HG03097 (cell line): ENCODE data around the gene STK4.
"Not testable (repeated sequence)": the region's sequence is repeated elsewhere in the genome, so short reads cannot be mapped to it uniquely, and the experiment has no call there.

Experiments used
- ATAC-seq: cut with Tn5 transposase; IDR thresholded peaks from one replicate; pipeline ENCODE4 v1.9.1; 2021; ENCODE audit not compliant: unreplicated experiment, low FRiP score

Gene STK4

GRCh38 chr20:44981736-44982406 is 15.6 kb downstream of the STK4 start:
- no peak for ATAC-seq

DNA sequence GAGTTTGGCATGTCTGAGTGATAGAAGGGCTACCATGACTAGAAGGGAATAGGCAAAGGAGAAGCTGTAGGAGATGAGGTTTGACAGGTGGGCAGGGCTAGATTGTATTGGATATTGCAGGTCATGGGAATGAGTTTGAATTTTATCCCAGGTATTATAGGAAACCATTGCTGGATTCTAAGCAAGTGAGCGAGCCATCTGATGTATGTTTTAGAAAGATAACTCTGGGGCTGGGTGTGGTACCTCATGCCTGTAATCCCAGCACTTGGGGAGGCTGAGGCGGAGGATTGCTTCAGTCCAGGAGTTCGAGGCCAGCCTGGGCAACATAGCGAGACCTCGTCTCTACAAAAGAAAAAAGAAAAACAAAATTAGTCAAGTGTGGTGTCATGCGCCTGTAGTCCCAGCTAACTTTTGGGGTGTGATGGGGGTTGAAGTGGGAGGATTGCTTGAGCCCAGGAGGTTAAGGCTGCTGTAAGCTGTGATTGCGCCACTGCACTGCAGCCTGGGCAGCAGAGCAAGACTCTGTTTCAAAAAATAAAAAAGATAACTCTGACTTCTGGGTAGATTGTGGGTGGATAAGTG is 16.9 kb downstream of the STK4 start:
- no peak for ATAC-seq

GRCh38 chr20:44988631-44989171 is 22.4 kb downstream of the STK4 start:
- ATAC-seq = no peak

DNA sequence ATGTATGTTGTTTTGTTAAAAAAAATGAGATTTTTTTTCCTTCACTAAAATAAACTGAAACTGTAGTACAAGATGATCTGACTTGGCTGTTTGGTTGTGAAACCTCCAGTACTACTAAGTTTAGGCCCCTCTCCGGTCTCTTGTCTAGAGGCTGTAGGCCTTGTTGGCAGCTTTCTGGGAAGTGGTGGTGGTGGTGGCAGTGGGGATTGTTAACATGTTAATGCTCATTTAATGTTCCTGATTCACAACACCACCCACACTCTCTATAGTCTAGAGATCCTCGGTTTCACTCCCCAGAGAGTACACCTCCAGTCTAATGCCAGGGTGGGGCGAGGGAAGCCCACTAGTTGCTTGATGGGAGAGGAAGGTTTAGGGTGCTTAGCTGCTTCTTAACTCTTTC is 24.1 kb downstream of the STK4 start:
- no peak for ATAC-seq

DNA sequence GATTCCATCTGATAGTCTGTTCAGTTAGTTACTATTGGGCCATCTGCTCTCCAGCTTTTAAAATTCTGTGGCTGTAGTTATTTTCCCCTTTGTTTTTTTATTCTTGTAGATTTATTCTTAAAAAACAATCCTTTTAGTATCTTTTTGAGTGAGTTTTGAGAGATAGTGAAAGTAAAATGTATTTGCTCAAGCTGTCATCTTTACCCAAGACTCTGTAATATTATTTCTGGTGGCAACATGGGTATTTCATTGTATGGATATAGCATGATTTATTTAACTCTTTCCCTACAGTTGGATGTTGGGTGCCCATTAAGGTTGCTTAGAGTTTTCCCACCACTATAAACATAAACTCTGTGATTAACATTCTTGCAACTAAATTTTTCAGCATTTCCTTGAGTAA is 24.6 kb downstream of the STK4 start:
- ATAC-seq = no peak

- no peak for ATAC-seq
Measured at GRCh38 chr20:44993343-44993742, 27.0 kb downstream of the STK4 start.

- ATAC-seq = no peak
Measured at GRCh38 chr20:44997171-44997570, 30.9 kb downstream of the STK4 start.

DNA sequence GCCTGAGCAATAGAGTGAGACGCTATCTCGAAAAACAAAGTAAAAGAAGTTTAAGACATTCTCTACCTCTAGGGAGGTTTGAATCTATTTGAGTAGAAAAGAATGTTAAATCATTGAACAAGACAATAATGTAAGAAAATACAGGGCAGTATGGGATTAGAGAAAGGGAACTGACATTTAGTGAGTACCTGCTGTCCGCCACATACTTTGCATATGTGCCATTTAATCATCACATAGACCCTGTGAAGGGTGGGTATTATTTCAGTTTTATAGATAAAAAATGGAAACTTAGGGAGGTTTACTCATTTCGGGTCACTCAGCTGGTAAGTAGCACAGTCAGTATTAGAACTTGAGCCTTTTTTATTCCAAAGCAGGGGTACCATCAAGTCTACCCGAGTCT is 31.4 kb downstream of the STK4 start:
- ATAC-seq = no peak

DNA sequence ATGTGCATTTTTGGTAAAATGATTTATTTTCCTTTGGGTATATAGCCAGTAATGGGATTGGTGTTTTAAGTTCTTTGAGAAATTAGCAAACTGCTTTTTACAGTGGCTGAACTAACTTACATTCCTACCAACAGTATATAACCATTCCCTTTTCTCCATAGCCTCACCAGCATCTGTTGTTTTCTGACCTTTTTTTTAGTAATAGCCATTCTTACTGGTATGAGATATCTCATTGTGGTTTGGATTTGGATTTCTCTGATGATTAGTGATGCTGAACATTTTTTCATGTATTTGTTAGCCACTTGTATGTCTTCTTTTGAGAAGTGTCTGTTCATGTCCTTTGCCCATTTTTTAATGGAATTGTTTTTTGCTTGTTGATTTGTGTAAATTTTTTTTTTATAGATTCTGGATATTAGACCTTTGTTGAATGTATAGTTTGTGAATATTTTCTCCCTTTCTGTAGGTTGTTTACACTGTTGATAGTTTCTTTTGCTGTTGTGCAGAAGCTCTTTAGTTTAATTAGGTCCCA is 42.3 kb downstream of the STK4 start:
- no peak for ATAC-seq

DNA sequence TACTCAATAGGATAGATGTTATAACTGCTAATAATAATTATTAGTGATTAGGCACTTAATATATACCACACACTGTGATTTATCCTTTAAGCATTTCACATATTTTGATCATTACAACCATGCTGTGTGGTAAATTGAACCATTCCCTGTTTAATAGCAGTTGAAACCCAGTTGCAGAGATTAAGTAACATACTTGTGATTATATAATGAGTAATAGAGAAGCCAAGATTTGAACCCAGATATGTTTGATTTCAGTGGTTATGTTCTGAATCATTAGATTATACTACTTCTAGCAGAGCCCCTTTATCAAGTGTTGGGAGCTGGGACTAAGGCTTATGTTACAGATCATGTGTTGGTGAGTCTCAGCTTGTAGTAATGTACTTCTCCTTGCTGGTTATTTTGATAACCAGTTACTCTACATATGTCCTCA is 44.1 kb downstream of the STK4 start:
- no peak for ATAC-seq

GRCh38 chr20:45011108-45011526 is 44.8 kb downstream of the STK4 start:
- ATAC-seq = no peak

DNA sequence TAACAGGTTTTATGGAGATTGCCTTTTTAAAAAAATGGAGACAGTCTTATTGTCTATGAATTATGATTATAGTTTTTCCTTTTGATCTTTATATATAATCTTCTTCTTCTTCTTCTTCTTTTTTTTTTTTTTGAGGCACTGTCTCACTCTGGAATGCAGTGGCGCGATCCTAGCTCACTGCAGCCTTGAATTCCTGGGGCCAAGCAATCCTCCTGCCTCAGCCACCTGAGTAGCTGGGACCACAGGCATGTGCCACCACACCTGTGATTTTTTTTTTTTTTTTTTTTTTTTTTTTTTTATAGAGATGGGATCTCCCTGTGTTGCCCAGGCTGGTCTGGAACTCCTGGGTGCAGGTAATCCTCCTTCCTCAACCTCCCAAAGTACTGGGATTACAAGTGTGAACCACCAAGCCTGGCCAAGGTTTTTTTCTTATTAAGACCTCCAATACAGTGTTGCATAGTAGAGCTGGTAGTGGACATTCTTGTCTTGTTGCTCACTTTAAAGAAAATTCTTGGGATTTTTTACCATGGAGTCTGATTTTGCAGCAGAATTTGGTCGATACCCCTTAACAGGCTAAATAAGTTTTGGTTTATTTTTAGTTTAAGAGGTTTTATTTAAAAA is 46.5 kb downstream of the STK4 start:
- no peak for ATAC-seq

GRCh38 chr20:45014131-45014530 is 47.8 kb downstream of the STK4 start:
- not testable (repeated sequence) for ATAC-seq

GRCh38 chr20:45014671-45015415 is 48.5 kb downstream of the STK4 start:
- no peak for ATAC-seq

DNA sequence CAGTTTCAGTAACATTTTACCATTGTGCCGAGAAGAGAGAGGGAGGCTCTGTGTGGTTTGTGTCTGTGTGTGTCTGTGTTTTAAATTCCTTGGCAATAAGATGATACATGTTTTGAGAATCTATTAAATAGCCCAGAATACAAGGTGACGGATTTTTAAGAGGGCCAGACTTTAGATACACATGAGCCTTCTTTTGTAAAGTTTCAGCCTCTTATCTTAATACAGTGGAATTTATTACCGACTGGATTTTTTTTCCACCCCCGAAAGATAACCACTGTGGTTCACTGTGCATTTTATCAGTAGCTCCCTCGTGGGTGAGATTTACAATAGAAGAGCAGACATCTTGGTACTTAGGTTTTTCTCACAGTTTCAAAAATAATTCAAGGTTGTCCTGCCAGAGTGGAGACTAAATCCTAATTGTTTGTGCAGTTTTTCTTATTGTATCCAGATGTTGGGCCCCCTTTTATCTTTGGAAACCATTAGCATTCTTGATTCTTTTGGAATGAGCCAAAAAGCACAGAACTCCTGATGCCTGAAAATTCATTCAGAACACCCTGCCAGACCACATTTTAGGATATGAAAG is 49.9 kb downstream of the STK4 start:
- ATAC-seq = no peak

- ATAC-seq = no peak
Measured at GRCh38 chr20:45017281-45017680, 51.0 kb downstream of the STK4 start.

- no peak for ATAC-seq
Measured at GRCh38 chr20:45017857-45018256, 51.5 kb downstream of the STK4 start.

DNA sequence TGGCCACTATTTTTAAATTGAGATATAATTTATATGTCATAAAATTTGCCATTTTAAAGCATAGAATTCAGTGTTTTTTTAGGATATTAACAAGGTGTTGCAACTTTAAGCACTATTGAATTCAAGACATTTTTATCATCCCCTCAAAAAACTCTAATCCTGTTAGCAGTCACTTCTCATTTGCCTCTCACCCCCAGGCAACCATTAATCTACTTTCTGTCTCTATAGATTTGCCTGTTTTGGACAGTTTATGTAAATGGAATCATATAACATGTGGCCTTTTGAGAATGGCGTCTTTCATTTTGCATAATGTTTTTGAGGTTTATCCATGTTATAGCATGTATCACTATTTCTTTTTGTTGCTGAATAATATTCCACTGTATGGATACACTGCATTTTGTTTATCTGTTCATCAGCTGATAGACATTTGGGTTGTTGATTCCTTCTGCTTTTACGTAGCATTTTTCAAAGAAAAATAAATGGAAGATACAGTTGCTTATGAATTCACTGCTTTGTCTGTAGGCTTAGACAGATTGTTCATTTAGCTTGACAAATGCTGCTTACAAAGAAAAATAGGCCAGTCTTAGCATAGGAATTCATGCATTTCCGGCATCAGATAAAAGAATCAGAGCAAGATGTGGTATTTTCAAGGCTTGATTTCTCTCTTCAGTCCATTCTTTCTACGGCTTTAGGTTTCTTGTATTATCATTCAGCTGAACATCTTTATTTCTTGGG is 52.9 kb downstream of the STK4 start:
- no peak for ATAC-seq

DNA sequence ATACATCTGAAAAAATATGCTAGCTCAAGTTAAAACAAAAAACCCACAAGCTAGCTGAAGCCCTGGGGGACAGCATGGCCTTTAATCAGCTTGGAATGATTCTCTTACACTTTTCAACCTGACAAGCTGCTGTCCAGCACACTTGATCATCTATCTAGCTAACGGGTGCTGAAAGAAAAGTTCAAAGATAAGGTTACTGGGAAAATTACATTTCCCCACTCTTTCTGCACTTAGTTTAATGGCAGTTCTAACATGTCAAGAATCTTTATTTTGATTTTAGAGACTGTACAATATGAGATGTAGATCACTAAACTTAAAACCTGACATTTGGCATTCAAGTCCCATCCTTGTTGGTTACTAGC is 53.4 kb downstream of the STK4 start:
- no peak for ATAC-seq
